Stimulated activated CD4-positive, alpha-beta T cell treated with anti-CD3 and anti-CD28 coated beads, Interleukin-4, amount 100 ng/mL, for 24 hours (primary cell): ENCODE data around the gene SUCNR1.
"Not testable (repeated sequence)": the region's sequence is repeated elsewhere in the genome, so short reads cannot be mapped to it uniquely, and the experiment has no call there.

Source experiments
- DNase-seq: peaks from one replicate; pipeline ENCODE4 v3.0.0-alpha.2; 2020

Gene SUCNR1, protein sequence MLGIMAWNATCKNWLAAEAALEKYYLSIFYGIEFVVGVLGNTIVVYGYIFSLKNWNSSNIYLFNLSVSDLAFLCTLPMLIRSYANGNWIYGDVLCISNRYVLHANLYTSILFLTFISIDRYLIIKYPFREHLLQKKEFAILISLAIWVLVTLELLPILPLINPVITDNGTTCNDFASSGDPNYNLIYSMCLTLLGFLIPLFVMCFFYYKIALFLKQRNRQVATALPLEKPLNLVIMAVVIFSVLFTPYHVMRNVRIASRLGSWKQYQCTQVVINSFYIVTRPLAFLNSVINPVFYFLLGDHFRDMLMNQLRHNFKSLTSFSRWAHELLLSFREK

DNA sequence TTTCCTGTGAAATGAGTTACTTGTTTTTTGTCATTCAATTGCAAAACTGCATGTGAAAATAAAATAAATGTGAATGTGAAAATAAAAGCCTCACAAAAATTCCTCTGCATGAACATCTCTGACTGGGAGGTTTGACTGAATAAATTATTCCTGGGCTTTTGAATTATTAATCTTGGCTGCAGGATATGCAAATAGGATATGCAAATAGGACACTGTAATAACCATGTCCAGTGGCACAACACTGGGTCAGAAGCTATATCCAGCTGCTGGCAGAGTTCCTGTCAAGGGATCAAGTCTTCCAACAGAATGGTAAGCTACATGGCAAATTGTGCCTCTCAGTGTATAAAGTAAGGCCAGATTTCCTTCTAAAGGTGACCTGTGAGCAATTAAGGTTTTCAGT lies at the start of gene SUCNR1:
Gene SUCNR1 (plus strand): TSS at position 246 of the 400 bp plus-strand sequence. CDS start 6,250 bp downstream, outside the sequence.
- DNase-seq = no peak

DNA sequence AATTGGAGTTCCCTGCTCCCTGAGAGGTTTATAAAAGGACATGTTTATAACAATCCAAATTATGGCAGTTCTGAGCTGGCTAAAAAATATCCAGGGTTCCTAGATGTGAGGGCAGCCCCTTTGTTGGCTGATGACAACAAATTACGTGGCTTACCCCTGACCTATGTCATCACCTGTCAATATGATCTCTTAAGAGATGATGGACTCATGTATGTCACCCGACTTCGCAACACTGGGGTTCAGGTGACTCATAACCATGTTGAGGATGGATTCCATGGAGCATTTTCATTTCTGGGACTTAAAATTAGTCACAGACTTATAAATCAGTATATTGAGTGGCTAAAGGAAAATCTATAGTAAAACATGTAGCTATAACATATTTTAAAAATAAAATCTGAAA lies 45.6 kb upstream of the SUCNR1 start:
- DNase-seq = no peak

DNA sequence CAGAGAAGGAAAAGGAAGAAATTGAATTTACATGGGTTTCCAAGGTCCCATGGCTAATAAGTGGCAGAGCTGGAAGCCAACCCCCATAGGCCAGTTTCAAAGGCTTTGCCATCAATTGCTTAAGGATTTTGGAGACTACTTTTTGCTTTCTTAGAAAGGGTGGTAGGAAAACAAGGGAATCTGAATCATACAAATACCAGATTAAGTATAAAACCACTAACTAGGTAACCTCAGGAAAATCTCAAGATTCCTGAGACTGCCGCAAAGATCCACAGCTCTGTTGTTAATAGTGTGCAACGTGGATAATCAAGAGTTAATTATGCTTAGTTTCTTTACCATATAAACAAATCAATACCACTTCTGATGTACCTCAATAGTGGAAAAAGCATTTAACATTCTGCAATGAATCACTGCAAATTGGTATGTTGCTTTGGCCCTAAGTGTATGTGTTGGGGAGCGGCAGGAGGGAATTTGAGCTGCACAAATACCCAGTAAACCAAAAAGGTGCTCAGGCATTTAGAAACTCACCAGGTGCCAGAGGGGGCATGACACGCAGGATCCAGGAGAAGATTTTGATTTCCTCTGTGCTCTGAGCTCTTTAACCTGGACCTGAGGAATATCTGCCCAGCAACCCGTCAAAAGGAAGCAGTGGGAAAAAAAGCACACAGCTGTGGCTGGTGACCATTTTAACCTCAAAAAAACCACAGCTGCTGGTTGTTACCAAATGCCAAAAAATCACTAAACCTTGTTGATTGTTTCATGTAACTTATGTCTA lies 37.5 kb upstream of the SUCNR1 start:
- DNase-seq = no peak

DNA sequence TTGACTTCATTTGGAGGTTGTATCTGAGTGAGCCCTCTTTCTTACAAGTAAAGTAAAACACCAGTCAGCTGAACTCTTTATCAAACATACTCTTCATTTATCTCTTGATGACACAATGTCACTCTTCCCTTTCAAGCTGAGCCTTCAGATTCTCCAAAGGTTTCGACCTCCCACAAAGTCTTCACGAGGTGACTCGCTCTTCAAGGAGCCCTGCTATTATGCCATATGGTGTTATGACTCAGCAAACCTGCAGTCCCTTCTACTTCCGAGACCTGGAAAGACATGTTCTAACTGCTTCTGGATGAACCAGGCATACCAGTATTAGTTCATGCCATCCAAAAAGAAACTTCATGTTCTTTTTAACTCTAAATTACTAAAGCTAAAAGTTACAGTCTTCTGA lies 36.4 kb upstream of the SUCNR1 start:
- no peak for DNase-seq

DNA sequence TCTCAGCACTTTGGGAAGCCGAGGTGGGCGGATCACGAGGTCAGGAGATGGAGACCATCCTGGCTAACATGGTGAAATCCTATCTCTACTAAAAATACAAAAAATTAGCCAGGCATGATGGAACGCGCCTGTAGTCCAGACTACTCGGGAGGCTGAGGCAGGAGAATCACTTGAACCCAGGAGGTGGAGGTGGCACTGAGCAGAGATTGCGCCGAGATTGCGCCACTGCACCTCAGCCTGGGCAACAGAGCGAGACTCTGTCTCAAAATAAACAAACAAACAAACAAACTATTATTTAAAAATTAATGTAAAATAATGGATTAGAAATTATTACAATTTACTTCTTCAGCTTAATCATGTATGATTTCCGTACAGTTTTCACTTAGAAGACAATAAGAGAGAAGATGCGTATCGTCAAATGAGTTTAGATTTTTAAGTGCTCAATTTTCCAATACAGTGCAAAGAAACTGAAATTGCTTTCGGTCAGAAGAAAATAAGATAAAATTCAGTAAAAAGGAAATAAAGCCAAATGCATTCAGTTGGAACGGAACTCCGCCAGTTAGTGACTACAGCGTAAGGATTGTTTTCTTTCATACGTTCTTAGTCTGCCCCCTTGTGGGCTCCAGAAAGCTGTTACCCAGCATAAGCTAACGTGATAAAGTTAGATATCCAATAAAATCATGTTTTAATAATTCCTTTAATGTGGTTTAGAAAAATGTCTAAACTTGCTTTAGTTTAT lies 34.7 kb upstream of the SUCNR1 start:
- peak; percentile 33 for DNase-seq

DNA sequence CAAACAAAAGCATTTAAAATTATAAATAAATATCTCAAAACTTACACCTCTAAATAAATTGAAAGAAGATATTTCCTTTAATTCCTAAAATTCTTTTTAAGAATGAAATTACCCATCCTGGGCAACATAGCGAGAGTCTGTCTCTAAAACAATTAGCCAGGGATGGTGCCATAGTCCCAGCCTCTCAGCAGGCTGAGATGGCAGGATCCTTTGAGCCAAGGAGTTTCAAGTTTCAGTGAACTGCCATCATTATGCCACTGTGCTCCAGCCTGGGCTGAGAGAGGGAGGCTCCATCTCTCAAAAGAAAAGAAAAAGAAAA lies 34.2 kb upstream of the SUCNR1 start:
- no peak for DNase-seq

DNA sequence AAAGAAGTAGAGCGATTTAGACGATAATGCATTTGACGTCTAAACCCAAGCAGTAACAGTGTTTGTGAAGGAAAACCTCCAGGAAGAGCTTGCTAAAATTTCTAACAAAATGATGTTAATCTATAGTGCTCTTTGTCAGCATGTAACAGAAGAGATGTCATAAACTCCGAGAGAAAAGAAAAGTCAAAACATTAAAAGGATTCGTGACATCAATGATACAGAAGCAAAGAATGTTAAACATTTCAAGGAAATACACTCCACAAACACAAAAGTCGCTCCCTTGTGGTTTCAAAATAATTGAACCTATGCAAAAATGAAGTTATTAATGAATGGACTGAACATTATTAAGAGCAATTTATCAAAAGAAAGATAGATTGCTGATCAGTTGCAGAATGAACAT lies 31.6 kb upstream of the SUCNR1 start:
- no peak for DNase-seq

DNA sequence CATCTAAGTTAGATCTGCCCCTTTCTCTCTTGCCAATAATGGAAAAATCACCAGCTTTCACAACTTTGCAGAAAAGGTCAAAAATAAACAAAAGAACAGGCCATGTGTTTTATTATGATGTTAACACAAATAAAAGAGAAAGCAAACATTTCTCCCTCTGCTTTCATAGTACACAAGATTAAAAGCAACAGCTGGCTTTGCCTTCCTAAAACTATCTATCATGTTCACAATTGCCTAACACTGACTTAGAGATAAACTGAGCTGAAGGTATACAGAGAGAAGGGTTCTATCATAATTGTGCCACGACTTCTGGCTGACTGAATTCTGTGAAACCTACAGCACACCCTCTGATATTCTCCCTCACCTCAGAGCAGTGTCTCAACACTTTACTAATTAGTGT lies 30.2 kb upstream of the SUCNR1 start:
- no peak for DNase-seq

DNA sequence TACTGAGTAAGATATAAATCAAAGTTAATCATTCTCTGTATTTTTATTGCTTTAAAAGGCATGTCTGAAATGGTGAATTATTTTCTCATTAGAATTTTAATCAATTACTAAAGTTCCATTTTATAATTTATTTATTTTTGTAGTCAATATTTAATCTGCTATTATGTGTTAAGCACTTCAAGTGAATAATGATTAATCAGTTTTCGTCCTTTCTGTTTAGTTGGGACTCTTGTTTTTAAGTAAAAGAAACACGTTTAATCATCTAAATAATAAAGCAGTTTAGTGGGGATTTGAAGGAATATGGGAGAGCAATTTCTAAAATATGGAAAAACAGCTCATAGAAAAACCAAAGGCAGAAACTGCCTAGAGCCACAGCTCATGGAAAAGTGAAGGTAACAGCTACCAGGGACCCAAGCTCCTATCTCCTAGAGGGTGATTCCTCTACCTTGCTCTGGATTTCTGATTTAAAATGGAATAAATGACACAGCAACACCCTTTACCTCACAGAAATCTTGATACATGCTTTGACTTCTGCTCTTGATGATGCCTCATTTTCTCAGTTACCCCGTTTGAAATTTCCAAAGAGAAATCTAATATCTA lies 28.0 kb upstream of the SUCNR1 start:
- DNase-seq = no peak

DNA sequence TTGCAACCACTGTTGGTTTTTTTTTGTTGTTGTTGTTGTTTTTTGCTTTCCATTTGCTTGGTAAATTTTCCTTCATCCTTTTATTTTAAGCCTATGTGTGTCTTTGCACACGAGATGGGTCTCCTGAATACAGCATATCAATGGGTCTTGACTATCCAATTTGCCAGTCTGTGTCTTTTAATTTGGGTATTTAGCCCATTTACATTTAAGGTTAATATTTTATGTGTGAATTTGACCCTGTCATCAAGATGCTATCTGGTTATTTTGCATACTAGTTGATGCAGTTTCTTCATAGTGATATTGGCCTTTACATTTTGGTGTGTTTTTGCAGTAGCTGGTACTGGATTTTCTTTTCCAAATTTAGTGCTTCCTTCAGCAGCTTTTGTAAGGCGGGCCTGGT lies 23.4 kb upstream of the SUCNR1 start:
- not testable (repeated sequence) for DNase-seq

DNA sequence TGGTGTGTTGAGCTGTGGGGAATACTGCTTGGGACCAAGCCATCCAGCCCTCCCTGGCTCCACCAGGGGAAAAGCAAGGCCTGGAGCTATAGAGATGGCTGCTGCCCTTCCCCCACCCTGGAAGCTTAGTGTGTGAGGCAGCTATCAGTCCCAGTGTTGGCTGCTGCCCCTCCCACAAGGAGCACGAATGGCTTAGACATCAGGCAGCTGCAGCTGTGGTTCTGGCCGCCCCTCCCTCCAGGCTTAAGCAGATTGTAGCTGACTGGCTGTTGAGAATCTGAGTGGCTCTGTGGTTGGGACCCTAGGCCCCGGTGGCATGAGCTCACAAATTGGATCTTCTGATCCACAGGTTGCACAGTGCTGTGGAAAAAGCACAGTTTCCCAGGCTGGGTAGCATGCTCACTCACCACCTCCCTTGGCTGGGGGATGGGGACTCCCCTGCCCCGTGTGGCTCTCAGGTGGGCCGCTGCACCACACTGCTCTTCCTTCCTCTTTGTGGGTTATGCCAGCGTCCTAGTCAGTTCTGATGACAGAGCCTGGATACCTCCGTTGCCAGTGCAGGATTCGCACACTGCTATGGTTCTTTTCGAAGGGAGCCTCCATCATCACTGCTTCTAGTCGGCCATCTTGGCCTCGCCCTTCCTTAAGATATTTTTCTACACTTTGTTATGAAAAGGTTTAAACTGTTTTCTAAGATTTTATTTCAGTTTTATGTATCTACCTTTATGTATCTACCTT lies 21.2 kb upstream of the SUCNR1 start:
- DNase-seq = no peak

DNA sequence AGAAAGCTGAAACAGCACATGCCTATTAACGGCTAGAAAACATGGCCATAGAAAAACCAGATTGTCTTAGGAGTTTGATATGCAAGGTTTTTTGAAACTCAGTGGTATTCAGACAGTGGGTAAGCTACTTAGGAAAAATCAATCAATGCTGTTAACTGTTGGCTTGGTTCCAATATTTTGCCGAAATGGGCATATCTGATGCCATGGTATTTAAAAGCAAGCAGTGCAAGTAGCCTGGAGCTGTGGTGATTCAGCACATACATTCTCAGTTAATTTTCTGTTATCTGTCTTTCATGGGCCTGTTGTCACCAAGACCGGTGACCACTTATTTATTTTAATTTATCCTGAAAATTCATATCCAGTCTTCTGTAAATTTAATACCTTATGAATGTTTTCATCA lies 17.3 kb upstream of the SUCNR1 start:
- no peak for DNase-seq

DNA sequence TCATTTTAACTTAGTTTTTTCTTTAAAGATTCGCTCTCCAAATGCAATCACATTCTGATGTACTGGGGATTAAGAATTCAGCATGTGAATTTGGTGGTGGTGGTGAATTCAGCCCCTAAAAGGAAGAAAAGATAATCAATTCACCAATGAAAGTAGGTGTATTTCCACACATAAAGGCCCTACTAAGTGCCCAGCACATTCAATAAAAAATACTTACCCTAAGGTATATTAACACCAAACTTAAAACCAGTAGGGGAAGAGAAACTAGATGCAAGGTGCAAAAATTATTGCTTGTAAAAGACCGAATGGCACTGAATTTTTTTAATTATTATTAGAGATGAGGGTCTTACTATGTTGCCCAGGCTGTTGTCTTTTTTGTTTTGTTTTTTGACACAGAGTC lies 16.8 kb upstream of the SUCNR1 start:
- no peak for DNase-seq

DNA sequence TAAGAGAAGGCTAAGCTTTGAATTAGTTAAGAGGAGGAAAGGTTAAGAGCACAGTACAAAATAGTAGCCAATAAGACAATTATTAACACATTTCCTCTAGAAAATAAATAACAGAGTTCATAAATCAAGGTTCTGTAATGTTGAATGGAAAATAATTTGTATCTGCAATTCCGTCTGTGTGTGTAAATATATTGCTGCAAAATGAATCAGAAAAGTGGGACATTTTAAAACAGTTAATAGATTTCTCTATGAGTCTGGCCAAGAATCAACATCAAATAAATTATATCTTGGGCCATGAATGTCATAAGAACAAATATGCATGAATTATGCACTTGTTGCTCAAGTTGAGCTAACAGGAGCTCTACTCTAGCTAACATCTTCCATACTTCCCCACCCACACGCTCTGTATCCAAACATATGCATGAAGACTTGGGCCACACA lies 14.2 kb upstream of the SUCNR1 start:
- no peak for DNase-seq

DNA sequence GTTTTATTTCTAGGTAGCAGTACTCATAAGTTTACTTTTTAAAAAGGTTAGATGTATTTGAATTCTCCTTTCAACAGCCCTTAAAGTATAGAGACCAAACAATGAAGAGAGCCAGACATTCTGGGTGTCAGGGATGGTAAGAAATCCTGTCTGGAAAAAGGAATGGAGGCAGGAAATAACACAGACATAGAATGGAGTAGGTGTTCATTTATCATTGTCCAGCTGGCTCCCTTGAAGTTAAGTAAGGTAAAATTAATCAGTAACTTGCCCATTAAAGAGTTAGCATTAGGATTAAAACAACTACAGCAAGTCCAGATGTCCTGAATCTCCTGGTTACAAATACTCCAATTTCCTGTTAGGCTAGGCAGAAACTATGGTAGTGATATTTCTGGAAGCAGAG lies 13.5 kb upstream of the SUCNR1 start:
- no peak for DNase-seq

DNA sequence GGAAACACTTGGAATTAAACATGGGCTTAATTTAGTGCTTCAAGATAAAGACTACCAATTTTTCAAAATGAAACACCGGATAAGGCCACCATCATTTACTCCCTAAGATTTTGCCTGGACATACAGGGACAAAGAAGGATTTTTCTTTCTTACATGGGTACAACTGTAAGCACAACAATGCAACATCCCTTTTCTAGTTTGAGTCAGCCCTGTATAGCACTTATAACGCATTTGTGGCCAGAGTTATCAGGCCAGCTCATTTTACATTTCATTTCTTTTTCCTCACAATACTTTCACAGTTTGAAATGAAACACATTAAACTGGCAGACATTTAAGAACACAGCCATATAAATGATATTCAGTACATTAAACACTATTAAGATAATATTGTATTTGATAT lies 9.8 kb upstream of the SUCNR1 start:
- DNase-seq = no peak

DNA sequence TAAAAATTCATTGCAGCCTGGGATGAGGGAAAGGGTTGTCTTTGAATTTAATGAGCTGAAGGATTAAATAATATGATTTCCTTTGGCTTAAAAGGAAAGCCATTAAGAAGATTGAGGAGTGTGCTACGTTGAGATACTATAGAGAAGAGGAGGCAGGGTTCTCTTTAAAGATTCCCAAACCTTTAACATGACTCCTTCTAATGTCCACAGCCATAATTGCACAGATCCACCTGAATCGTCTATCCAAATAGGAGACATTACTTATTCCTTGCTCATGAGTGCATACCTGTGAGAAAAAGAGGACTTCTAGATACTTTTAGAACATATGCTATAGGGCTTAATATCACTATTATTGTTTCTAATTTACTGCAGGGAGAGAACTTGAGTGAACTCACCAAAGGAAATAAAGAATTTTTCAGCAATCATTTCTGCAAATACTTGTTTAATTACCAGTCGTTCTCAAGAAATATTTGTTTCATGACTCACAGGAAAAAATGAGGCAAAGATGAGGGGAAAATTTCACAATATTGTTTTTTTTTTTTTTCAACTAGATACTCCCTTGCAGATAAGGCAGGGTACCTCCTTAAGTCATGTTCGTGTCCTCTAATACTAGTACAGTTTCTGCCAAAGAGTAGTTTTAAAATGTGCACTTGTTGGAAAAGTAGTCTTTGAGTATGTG lies 8.9 kb upstream of the SUCNR1 start:
- DNase-seq = no peak

DNA sequence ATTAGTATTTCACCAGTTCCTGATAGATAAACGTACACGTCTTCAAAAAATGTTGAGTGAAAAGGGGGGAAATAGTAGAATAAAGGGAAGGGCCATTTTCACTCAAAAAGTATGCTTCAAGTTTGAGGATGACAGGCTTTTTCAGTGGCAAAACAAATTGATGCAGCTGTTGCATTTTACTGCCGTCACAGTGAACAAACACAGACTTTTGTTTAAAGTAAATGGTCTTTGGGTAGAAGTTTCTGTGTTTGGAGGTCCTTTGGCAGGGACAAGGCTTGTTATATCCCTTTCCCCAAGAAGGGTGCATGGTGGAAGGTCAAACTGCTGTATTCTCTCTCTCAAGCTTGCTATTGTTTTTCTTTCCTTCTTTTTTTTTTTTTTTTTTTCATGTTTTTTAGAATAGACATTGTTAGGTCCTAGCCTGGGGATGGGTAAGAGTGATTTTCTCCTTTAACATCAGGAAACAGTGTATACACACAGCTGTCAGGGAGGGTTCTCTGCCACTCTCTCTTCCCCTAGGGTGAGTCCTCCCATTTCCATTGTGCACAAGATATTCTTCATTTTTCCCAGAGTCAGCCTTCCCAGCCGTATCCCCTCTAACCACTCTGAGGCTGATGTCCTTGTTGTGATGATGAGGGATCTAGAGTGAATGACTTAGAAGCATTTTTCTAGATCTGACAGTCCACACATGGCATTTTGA lies 6.6 kb upstream of the SUCNR1 start:
- no peak for DNase-seq

DNA sequence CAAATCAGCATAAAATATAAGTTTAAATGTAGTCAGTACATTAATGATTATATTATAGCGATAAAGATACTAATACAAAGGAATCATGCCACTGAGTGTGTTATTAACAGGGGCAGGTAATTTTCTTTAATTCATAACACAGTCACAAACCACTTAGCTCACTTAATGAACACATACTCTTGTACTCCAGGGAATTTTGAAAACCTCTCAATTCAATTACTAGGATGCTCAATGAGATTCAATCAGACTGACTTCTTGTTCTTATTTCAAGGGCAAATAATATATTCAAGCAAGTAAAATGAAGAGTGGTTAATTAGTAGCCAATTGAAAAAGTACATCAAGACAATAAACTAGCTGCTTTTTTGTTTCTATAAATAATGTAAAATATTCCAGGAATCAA lies 5.8 kb upstream of the SUCNR1 start:
- DNase-seq = no peak

DNA sequence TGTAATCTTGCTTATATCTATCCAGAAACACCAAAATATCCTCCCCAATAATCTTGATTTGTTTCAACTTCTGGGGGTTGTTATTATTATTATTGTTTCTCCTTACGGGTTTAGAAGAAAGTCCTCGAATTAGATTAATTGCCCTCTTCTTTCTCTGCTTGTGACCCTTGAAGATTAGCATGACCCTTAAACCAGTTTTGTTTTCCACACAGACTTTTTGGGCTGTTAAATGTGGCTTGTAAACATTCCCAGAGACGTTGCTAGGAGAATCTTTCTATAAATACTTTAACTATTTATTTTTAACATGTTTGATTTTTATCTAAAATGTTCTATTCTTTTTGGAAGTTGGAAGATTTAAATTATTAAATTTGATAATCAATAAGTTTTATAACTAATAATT lies 4.3 kb upstream of the SUCNR1 start:
- DNase-seq = no peak

DNA sequence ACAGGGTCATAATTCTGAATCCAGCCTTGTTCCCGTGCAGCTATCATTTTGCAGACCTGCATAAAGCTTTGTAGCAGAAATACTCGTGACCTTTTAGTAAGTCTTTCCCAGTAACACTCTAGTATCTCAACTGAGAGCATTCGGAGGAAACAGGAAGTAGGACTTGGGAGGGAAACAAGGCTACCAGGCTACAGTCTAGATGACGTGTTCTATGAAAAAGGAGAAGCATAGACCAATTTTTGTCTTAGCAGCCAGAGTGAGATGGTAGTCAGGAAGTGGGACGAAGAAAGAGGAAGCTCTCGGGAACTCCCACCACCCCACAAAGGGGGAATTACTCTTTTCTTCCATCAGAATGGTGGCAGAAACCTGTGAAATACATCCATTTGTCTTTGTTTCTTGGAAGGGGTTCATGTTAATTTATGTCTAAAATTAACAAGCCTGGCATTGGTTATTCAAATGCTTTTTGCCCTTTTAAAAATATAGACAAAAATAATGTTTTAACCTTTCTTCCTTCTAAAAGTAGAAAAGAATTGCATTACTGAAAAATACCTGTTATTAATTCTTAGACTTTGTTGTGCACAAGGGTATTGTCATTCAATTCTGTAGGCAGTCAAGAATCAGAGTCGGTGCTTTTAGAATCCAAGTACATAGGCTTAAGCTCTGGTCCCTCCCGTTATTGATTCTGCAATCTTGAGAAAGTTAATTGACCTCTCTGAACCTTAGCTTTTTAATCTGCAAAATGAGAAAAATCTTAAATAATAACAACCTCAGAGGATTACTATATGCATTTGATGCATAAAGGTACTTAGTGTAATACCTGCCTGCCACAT lies 1.6 kb upstream of the SUCNR1 start:
- DNase-seq = no peak
